Stimulated activated CD4-positive, alpha-beta T cell treated with anti-CD3 and anti-CD28 coated beads, TNF-alpha, amount 100 ng/mL, for 48 hours (primary cell): ENCODE data around the gene GOLGA8B.
"Not testable (repeated sequence)": the region's sequence is repeated elsewhere in the genome, so short reads cannot be mapped to it uniquely, and the experiment has no call there.

ENCODE experiments used
- DNase-seq, 3 donors: peaks; one replicate each; pipeline ENCODE4 v3.0.0-alpha.2; 2020; ENCODE audit warnings: low read depth in 3 of 3

The GOLGA8B gene

DNA sequence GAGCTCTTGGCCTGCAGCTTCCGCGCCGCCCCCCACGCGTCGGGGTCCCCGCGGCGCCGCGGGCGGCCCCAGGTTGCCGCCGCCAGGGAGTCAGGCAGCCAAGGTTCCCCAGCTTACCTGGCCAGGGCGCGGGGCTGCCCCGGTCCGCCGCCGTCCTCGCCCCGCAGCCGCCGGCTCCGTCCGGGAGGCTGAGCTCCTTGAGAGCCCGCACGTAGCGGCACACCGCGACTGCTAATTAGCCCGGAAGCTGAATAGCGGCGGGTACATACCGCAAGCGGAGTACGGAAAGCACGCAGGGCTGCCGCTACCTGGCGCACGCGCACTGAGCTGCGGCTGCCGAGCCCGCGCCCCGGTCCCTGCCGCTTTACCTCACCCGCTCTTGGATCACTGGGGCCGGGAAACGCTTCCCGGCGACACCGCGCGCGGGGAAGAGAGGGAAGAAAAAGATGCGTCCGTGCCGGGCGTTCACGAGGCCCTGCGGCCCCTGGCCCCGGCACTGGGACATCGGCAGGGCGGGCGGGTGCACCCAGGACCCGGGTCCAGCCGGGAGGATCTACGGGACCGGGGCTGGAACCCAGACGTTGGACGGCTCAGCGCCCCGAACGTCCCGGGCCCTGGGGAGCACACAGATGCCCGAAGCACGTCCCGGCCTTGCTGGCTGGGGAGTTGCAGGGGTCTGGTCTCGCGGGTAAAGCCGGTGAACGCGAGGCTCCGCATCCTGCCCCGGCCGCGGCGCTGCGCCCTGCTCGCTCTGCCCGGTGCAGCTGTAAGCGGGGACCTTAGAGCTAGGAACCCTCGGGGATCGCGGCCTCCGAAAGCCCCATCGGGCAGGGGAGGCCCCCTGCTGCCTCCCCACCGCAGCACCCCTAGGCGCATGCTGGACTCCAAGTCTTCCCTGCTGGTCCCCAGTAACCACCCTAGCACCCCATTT, at the start of gene GOLGA8B:
Gene GOLGA8B, minus strand, starts transcription at position 253 of the 931 bp plus-strand sequence. CDS start 47,739 bp downstream, outside the sequence.
- DNase-seq: peak; percentile 51 to 61 (median 55)

DNA sequence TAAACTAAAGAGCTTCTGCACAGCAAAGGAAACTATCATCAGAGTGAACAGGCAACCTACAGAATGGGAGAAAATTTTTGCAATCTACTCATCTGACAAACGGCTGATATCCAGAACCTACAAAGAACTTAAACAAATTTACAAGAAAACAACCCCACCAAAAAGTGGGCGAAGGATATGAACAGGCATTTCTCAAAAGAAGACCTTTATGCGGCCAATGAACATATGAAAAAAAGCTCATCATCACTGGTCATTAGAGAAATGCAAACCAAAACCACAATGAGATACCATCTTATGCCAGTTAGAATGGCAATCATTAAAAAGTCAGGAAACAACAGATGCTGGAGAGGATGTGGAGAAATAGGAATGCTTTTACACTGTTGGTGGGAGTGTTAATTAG, 49.7 kb upstream of the GOLGA8B start:
- DNase-seq: not testable (repeated sequence)

DNA sequence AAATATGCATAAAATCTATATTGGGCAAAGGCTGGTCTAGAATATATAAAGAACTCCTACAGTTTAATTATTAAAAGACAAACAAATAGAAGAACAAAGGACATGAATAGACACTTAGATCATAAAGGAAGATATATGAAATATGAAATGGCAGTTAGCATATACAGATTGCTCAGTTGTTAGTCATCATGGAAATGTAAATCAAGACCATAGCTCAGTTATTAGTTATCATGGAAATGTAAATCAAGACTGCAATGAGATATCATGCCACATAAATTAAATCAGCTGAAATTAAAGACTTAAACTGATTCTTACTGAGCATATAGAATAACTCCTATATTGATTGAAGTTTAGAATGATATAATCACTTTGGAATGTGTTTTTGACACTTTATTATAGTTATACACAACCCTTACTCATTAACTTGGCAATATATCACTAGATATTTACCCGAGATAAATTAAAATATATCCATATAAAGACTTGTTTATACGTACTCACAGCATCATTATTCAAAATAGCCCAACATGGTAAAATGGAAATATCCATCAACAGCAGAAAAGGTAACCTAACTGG, 45.2 kb upstream of the GOLGA8B start:
- DNase-seq: no peak

DNA sequence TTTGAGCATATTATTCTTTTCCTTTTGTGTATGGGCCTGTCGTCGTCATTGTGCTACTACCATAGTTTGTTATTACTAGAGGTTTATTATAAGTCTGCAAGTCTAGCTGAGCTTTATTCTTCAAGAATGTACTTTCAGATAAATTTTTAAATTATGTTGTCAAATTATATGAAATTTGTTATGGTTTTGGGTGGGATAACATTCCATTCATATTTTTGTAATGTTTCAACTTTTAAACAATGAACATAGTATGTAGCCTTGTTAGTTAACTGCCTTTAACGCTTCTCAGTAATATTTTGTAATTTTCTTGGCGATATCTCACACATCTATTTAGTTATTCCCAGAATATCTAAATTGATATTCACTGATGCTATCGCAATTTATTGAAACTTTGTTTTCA, 41.6 kb upstream of the GOLGA8B start:
- DNase-seq: no peak

DNA sequence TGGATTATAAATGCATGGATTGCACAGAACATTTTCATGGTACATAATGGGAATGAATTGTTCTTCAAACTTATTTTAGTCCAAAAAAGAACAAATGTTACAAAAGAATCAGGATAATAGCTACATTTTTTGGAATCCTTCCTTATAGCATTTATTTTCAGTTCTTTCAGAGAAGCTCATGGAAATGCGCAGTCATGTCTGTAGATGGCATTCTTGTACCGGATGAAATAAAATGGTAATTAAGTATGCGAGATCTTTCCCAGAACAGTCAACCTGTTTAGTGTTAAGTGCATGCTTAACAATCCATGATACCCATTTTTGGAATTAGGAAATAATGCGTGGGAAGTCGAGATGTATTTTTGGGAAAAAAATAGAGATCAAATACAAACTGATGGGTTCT, 38.2 kb upstream of the GOLGA8B start:
- DNase-seq: no peak

DNA sequence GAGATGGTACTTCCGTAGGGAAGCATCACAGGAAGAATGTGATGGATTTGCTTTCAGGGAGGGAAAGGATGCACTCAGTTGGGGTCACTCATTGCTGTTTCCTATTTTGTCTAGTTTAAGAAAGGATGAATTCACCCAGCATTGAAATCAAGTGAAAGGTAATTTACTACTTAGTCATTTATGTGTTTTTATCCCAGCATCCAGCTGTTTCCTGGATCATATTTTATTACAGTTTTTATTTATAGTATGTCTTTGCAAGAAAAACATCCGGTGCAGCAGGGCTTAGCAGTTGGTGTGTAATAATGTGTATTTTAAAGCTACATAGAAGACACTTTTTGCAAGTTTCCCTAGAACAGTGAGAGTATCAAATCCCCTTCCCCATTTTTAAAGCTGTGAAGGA, 37.4 kb upstream of the GOLGA8B start:
- DNase-seq: no peak

DNA sequence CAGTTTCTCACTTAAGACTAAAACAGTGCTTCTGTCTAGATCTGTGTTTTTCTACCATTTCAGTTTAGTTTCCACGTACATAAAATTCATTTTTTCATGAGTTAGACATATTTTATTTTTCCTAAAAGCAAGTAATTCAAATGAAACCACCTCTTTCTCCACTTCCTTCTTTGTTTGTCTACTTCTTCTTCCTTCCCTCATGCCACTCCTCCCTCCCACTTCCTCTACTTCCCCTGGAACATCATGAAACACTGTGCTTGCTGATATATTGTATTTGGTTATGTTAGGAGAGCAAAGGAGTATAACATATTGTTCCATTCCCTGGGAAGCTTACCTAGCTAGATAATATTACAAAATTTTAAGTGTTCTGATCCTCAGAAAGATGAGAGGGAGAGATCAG, 36.7 kb upstream of the GOLGA8B start:
- no peak for DNase-seq

GRCh38 chr15:34619151-34619550, 35.7 kb upstream of the GOLGA8B start:
- no peak for DNase-seq

DNA sequence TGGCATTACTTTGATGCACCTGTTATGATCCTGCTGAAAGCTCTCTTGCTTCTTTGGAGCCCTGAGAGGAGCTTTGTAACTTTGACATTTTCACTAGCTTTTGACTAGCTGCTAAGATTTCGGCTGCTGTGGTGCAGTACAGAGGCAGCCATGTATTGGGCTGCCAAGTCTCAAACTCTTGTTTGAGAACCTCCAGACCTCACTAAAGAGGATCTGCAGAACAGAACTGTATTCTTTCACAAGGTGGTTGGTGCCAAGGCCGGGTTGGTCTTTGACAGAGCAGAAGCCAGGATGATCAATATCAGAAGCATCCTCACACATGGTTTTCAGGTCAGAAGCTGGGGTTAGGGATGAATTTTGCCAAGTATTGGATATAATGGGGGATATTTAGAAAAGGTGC, 34.6 kb upstream of the GOLGA8B start:
- DNase-seq: no peak

DNA sequence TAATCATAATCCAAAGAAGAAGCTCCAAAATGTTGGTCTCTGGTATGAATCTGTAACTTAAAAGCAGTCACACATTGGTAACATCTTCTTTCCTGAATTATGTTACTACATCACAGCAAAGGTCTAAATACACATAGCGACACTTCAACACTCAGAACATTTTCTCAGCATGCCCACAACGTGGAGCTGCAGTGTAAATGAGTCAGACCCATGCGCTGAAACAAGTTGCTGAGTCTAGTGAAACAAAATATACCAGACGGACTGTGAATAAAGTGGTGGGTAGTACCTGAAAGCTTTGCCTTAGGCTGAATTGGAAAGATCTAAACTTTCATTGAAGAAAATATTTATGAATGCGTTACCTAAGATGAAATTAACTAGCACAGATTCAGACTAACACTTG, 33.2 kb upstream of the GOLGA8B start:
- DNase-seq: no peak

DNA sequence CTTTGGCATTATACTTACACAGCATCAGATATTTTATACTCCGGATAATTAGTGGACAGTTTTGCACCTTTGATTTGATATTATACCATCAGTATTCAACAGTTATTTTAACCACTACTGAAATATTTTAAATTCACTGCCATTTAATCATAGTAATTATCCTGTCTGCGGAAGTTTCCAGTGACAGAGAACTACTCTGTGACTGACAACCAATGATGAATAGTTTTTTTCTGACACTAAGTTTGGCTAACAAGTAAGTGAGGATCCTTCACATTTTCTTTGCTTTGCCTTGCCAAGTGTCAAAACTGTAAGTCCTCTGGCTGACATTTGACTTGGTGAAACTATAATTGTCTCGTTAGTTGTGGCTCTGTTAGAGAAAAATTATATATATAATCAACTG, 30.5 kb upstream of the GOLGA8B start:
- DNase-seq: no peak

DNA sequence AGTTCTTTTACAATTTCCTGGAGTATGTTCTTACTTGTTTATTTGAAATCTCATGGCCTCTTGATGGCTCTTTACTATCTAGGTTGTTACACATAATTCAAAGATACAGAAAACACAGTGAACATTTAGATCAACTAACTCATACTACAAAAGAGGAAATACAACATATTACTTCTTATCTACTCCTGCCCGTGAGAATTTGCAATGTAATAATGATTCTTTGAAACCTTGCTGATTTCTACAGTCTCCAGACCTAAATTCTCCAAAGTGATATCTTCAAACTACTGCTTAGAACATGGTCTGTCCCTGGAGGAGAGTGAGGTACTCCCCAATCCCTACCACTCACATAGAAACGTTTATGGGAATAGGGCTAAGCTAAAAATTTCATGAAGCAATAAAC, 29.9 kb upstream of the GOLGA8B start:
- DNase-seq: no peak

- no peak for DNase-seq
Measured at GRCh38 chr15:34610354-34610753, 26.9 kb upstream of the GOLGA8B start.

- DNase-seq: no peak
Measured at GRCh38 chr15:34609102-34610057, 25.9 kb upstream of the GOLGA8B start.

- DNase-seq: no peak
Measured at GRCh38 chr15:34608517-34608916, 25.1 kb upstream of the GOLGA8B start.

GRCh38 chr15:34607832-34608231, 24.4 kb upstream of the GOLGA8B start:
- DNase-seq: no peak

GRCh38 chr15:34606545-34606944, 23.1 kb upstream of the GOLGA8B start:
- DNase-seq: no peak

- no peak for DNase-seq
Measured at GRCh38 chr15:34606131-34606530, 22.7 kb upstream of the GOLGA8B start.

GRCh38 chr15:34603095-34603494, 19.6 kb upstream of the GOLGA8B start:
- DNase-seq: no peak

DNA sequence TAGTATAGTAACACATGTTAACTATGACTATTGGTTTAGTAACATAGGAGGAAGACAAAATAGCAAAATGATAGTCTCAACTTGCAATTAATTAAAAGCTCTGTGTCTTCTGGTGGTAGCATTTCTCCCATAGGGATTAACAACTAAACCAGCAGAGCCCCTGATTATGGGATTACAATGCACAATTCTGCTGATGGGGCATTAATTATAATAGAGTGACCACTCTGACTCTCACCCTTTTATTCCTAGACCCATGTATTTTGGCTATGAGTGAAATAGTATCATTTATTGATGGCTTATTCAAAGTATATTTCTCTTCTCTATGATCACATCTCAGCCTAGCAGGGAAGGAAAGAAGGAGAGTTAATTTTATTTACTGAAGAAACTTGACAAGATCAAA, 17.5 kb upstream of the GOLGA8B start:
- DNase-seq: no peak

DNA sequence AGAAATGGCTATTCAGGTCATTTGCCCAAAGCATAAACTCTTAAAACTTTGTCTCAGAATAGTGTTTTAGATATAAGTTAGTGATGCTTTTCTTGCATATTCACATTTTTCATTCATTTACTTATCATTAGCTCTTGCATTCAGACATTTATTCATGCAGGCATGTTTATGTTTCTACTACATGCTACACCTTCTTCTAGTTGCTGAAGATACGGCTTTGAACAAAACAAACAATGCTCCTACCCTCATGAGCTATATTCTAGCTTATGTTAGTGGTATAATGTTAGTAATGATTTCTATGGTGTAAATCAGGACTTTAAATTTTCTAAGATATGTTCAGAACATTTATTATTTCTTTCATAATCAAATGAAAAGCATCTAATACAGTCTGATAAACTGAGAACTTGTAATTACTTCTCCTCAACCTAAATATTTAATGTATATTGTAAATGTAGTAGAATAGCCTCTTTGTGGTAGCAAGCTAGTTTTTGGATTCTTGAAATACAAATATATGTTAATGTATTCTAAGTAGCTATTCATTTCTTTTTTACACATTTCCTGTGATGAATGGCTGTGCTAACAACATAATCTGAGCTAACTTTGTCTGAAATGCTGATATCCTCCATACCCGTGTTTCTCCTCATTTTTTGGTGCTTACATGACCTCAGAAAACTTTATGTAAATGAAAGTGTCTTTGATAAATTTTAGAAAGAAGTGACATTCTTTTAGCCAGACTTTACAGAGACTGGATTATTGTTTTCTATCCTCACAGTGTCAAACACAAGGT, 15.5 kb upstream of the GOLGA8B start:
- no peak for DNase-seq
